Cerebellar nuclear complex (tissue), 1 donor: Measurements from ENCODE around the gene DGKH.

ENCODE experiments used
- DNase-seq, 2 experiments: peaks; one replicate each; lab custom pipeline; 2025; lab: John Stamatoyannopoulos, UW

Gene DGKH

GRCh38 chr13:42232671-42233070 lies 184.2 kb downstream of the DGKH start:
- DNase-seq: no peak

DNA sequence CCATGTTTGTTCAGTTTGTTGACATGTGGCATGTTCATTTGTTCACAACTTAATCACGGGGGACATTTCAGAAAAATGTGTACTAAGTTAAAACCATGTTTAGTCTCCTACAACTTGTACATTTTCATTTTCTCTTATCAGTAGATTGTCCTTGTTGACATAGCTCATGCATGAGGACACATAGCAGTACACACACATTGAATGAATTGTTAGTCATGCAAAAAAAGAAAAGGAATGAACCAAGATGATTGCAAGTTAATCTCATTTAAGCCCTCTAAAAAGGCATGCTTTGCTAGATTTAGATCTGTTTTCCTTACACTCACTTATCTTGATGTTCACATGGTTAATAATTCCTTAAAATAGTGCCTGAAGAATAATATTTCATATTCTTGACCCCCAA lies 185.3 kb downstream of the DGKH start:
- no peak for DNase-seq

- DNase-seq: no peak
These were observed 190.7 kb downstream of the DGKH start for GRCh38 chr13:42239161-42239560.

GRCh38 chr13:42239644-42240043 lies 191.2 kb downstream of the DGKH start:
- DNase-seq: no peak

GRCh38 chr13:42246541-42246940 lies 198.1 kb downstream of the DGKH start:
- no peak for DNase-seq

- DNase-seq: no peak
These were observed 199.4 kb downstream of the DGKH start for GRCh38 chr13:42247883-42248282.

DNA sequence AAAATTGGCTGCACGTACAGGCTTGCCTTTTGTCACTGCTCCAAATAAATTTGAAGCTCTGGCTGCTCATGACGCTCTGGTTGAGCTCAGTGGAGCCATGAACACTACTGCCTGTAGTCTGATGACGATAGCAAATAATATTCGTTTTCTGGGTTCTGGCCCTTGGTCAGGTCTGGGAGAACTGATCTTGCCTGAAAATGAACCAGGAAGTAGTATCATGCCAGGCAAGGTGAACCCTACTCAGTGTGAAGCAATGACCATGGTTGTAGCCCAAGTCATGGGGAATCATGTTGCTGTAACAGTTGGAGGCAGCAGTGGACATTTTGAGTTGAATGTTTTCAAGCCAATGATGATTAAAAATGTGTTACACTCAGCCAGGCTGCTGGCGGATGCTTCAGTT lies 207.4 kb downstream of the DGKH start:
- no peak for DNase-seq

DNA sequence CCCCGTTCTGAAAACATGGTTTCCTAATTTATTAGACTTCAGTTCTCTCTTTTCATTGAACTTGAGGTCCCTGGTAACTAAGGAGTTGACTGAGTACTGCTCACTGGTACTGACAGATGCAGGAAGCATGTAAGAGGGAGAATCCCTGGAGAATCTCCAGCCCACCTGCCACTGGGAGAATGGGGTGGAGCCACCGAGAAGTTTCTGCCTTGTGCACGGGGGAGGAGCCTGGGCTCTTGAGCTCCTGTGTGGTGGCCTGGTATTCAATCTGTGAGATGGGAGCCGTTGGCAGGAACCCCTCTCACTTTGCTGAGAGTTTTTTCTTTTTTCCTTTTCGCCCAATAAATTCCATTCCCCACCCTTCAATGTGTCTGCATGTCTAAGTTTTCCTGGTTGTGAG lies 210.3 kb downstream of the DGKH start:
- DNase-seq: no peak

DNA sequence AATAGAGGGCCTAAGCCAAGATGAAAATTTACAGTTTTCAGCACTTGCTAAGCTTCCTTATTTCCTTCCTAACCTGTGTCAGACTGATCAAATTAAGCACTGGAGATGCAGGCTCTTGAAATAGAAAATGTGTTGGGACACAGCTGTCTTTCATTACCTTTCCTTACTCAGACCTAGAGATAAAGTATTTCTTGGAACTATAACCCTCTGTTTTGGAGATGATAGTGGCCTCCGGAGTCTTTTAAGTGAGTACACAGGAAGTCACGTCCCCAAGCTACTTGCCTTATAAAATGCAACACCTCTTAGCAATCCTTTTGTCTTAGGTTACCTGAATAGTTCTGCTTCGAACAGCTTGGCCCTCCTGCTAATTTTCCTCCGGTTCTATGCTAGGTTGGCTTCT lies 211.1 kb downstream of the DGKH start:
- DNase-seq: no peak

- no peak for DNase-seq
These were observed 212.6 kb downstream of the DGKH start for GRCh38 chr13:42260903-42261654.

- no peak for DNase-seq
These were observed 218.0 kb downstream of the DGKH start for GRCh38 chr13:42266473-42266872.

GRCh38 chr13:42270160-42270856 lies 221.9 kb downstream of the DGKH start:
- no peak for DNase-seq

DNA sequence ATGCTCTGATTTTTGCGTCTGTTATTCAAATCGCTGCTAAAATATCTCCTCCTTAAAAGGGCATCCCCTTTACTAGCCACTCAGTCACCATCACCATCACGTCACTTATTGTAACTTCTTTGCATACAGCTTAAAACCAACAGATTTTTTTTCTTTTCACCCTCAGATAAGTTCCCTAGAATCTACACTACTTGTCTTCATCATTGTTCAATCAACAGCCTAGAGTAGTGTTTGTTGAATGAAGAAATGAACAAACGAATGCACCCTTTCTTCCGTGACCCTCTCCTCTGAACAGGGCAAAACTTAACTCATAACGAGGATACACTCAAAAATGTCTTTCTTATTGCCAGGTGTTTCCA lies 222.4 kb downstream of the DGKH start:
- no peak for DNase-seq

DNA sequence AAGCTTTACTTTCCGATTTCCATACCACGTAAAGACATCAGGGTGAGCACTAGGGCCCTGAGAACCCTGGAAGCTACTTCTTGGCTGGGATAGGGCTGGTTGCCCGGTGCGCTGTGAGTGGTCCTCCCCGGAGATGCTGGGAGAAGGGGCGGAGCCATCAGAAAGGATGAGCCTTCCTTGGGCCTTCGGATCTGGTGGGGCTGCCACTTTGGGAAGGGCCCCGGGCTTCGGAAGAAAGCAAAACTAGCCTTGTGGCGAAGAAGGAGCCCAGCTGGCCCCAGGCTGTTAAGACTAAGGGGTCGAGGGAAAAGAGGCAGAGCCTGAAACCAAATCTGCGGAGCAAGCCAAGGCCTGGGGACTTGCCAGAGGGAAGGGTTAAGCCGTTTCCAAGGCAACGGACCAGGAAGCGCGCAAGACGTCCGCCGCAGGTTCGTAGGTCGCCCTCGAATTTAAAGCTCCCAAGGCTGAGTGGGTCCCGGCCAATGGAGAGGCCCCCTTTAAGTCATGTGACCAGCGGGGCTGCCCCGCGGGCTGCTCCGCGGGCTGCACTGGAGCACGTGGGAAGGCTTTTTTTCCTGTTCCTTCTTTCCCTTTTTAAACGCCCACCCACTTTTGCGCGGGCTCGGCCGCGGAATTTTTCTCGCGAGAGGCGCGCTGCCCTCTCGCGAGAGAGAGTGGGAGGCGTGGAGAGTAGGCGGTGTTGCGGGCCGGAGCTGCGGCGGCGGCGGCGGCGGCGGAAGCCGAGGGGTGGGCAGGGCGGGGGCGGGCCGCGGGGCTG lies 223.1 kb downstream of the DGKH start:
- DNase-seq: peak; percentile 82 to 92

- DNase-seq: no peak
These were observed 223.8 kb downstream of the DGKH start, which contains the start of gene AKAP11 for GRCh38 chr13:42272115-42272803. Gene AKAP11 (plus strand): TSS chr13:42272152. CDS start chr13:42286349, 14,197 bp downstream.

DNA sequence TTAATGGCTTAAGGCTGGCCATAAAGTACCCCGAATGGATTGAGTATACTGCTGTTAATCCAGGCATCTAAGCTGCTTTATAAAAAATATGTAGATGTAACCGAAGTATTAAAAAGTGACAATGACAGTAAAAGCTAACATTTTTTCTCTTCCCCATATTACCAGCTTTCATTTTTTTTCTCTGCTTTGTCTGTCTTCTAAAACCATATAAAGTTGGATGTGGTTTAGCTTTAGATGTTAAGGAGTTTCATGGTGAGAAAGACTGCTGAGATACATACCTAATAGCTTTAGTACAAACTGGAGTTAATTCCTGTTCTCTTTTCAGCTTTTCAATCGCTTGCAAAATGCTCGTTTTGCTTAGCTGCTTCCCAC lies 224.3 kb downstream of the DGKH start:
- no peak for DNase-seq

DNA sequence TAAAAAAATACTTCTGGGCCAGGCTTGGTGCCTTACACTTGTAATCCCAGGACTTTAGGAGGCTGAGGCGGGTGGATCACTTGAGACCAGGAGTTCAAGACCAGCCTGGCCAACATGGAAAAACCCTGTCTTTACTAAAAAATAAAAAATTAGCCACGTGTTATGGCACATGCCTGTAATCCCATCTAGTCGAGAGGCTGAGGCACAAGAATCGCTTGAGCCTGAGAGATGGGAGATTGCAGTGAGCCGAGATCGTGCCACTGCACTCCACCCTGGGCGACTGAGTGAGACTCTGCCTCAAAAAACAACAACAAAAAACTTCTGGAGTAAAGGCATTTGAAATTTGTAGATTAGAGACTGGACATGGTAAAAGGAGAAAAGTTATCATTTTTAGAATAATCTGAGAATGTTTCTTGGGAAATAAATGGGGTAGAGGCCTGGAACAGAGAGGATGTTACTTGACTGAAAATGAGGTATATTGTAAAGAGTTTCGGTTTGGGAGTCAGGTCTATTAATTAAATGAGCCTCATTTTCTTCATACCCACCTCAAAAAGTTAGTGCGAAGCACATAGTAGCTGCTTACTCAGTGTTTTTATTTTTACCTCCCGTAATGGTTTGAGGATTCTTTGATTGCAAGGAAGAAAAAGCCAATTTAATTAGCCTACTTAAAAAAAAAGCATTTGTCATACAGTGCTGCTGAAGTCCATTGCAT lies 226.1 kb downstream of the DGKH start:
- DNase-seq: no peak

GRCh38 chr13:42275098-42275471 lies 226.6 kb downstream of the DGKH start:
- DNase-seq: no peak

- no peak for DNase-seq
These were observed 227.1 kb downstream of the DGKH start for GRCh38 chr13:42275506-42275905.

GRCh38 chr13:42276683-42277082 lies 228.2 kb downstream of the DGKH start:
- no peak for DNase-seq

- DNase-seq: no peak
These were observed 229.3 kb downstream of the DGKH start for GRCh38 chr13:42277618-42278276.
